Progenitor cell of endocrine pancreas (in vitro differentiated cells): ENCODE measurements around the gene VWA3B. TPM values are rescaled to one million over a fixed set of nuclear protein-coding genes. Genes with fewer than 3 reads are reported as not detected.

Experiments used
- DNase-seq: peaks from one replicate; pipeline ENCODE4 v3.0.0; 2021; ENCODE audit warnings: low spot score; ENCODE audit not compliant: unreplicated experiment
- H3K27ac Mint-ChIP-seq: 2 replicates; pipeline ENCODE4 v1.8.0; 2021; ENCODE audit warnings: mild to moderate bottlenecking, moderate library complexity, mixed read lengths
- H3K27me3 Mint-ChIP-seq: 2 replicates; pipeline ENCODE4 v1.8.0; 2021; ENCODE audit warnings: mixed read lengths
- H3K36me3 Mint-ChIP-seq: 2 replicates; pipeline ENCODE4 v1.8.0; 2022; ENCODE audit warnings: mixed read lengths; ENCODE audit not compliant: insufficient read depth
- H3K4me1 Mint-ChIP-seq: 2 replicates; pipeline ENCODE4 v1.8.0; 2021; ENCODE audit warnings: low read depth, mixed read lengths
- H3K4me3 Mint-ChIP-seq: 2 replicates; pipeline ENCODE4 v1.8.0; 2021; ENCODE audit warnings: low read depth, mild to moderate bottlenecking, moderate library complexity, mixed read lengths
- H3K9me3 Mint-ChIP-seq: 2 replicates; pipeline ENCODE4 v1.8.0; 2021; ENCODE audit warnings: low read depth, mixed read lengths
- CTCF ChIP-seq: fragments of 200-600 bp; sonication (generic); IDR thresholded peaks from one replicate; pipeline ENCODE4 v1.5.0; 2021; ENCODE audit warnings: antibody characterized with exemption, mild to moderate bottlenecking; ENCODE audit not compliant: unreplicated experiment
- total RNA-seq: library from RNA; stranded (reverse); gene quantifications from 2 replicates; pipeline ENCODE4 v1.2.1, GENCODE V29; 2021

VWA3B gene
- total RNA-seq, 1 donor from 2014 or later = 0.12 TPM

GRCh38 chr2:98269830-98270229 is 182.9 kb downstream of the VWA3B start:
- TF ChIP-seq CTCF = no peak
- Mint-ChIP-seq H3K4me1 (peaks cover 5% of the 10 kb centered on the region), H3K27me3 (no peaks in the 10 kb centered on the region), H3K27ac (no peak overlapping the region), H3K36me3 (no peaks in the 10 kb centered on the region), H3K4me3 (no peak overlapping the region), H3K9me3 (no peaks in the 10 kb centered on the region)
- DNase-seq = no peak

DNA sequence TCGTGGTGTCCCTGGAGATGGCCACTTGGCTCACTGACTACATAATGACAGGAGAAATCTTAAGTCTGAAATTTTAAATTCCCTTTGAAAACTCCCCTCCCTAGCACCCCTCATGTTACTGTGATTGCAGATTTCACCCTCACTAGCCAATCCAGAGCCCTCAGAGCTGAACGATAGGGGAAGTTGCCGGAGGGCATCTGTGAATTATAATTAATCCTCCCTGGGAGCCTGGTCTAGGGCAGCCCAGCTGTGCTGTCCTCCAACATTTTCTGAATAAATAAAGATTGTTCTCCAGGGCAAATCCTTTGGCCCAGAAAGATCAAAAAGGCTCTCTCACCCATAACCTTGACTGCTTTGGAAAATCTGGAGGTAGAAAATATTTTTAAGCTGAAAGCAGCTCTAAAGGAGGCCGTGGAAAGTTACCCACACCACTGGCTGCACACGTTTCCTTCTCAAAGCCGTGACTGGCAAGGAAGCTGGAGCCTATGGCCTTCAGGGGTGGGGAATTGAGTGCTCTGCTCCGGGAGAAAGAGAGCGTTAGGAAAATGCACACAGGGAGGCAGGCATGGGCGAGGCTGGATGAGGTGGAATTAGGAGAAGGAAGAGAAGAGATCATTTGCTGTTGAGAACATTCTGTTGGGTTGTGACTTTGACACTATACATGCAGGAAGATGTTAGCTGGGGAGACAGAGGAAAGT is 190.3 kb downstream of the VWA3B start:
- Mint-ChIP-seq H3K4me1 (peaks cover 41% of the 10 kb centered on the region), H3K27me3 (no peaks in the 10 kb centered on the region), H3K27ac (no peak overlapping the region), H3K4me3 (no peak overlapping the region), H3K9me3 (peaks cover 2% of the 10 kb centered on the region), H3K36me3 (no peaks in the 10 kb centered on the region)
- no peak for TF ChIP-seq CTCF
- DNase-seq = no peak

DNA sequence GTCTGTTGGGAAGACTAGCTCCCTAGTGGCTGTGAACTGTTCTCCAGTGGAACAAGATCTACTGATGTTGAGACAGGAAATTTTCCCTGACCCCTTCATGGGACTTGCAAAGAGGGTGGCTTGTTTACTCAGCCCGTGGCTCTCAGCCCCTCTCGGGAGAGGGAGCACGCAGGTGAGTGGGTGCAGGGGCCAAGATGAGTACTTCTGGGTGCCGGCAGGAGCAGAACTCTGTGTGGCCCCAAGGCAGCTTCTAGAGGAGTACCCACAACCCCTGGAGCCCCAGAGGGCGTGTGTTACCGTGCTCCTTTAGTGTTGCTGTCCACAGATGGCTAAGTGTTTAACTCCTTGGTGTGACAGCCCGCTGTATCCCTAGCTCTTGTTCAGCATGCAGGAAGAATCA is 191.1 kb downstream of the VWA3B start:
- Mint-ChIP-seq H3K27ac (peak overlapping the region; percentile 67), H3K36me3 (no peaks in the 10 kb centered on the region), H3K9me3 (peaks cover 2% of the 10 kb centered on the region), H3K27me3 (no peaks in the 10 kb centered on the region), H3K4me3 (no peak overlapping the region), H3K4me1 (peaks cover 46% of the 10 kb centered on the region)
- no peak for TF ChIP-seq CTCF
- no peak for DNase-seq

DNA sequence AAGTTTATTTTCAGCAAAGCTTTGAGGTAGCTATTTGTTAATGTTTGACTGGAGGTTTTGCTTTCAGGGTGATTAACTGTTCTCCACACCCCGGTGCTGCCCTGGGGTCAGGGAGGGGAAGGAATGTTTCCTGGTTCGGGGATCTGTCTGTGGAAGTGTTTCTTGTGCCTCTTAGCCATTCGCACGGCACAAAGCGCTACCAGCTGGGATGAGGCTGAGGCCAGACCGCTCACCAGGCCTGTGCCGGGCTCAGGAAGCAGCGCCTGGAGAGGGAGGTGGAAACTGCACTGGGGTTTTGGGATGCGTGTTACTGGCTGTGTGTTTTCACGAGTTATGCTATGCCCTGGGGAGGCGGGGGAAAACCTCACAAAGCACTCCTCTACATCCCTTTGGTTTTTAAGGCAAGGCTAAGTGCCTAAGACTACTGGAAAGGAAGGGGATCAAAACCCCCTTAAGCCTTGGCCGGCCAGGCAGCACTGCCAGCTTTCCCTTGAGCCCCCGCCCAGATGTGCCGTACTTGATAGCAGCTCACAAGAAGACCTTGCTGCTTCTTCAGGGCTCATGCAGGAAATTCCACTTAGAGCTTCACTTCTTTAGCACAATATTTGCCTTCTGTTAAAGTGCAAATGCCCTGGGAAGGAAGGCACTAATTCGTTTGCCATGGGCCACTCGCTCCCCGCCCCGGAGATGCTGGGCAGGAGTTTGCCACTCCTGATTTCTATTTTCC is 193.6 kb downstream of the VWA3B start:
- Mint-ChIP-seq H3K27ac (peak overlapping the region; percentile 95), H3K4me3 (peak overlapping the region; percentile 37), H3K36me3 (no peaks in the 10 kb centered on the region), H3K27me3 (no peaks in the 10 kb centered on the region), H3K9me3 (peaks cover 5% of the 10 kb centered on the region), H3K4me1 (peaks cover 46% of the 10 kb centered on the region)
- DNase-seq = peak; percentile 27
- no peak for TF ChIP-seq CTCF

DNA sequence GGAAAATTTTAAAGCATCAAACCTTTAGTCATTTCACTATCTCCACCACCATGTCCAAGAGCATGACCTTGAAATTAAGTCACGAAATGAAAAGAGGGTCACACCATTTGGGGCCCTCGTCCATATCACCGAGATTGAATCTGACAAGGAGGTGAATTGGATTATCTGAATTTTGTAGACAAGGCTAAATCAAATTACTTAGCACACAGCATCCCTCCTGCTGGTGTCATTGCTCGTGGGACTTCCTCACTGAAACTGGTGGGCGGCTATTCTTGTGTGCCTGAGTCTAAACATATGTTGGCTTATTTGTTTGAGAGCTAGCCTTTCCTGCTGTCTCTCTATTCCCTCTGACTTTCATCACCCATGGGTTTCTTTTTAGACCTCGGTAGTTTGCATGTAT is 194.6 kb downstream of the VWA3B start:
- Mint-ChIP-seq H3K4me3 (no peak overlapping the region), H3K36me3 (peaks cover 2% of the 10 kb centered on the region), H3K27me3 (no peaks in the 10 kb centered on the region), H3K4me1 (peaks cover 46% of the 10 kb centered on the region), H3K27ac (peak overlapping the region; percentile 81), H3K9me3 (peaks cover 9% of the 10 kb centered on the region)
- TF ChIP-seq CTCF = no peak
- no peak for DNase-seq
